Upper lobe of right lung (tissue), 1 donor: ENCODE measurements around the gene SLCO3A1. TPM values are rescaled to one million over a fixed set of nuclear protein-coding genes. Genes with fewer than 3 reads are reported as not detected.
A peak's percentile ranks its signal among the peaks of the same experiment; 100 is the strongest.

Experiments used
- ATAC-seq: fragments of 200-7000 bp; cut with Tn5 transposase; one replicate; pipeline ENCODE4 v1.9.1; 2020; ENCODE audit warnings: mild to moderate bottlenecking, moderate library complexity
- DNase-seq: peaks from one replicate; pipeline ENCODE4 v3.0.0-alpha.2; 2020
- H3K27ac ChIP-seq: fragments of 200-600 bp; one replicate; pipeline ENCODE4 v1.8.0; 2022
- H3K27me3 ChIP-seq: fragments of 200-600 bp; one replicate; pipeline ENCODE4 v1.8.0; 2022; ENCODE audit warnings: mild to moderate bottlenecking
- H3K36me3 ChIP-seq: fragments of 200-600 bp; one replicate; pipeline ENCODE4 v1.8.0; 2022
- H3K4me1 ChIP-seq: fragments of 200-600 bp; one replicate; pipeline ENCODE4 v1.8.0; 2022
- H3K4me3 ChIP-seq: fragments of 200-600 bp; one replicate; pipeline ENCODE4 v1.8.0; 2022; ENCODE audit warnings: mild to moderate bottlenecking
- H3K9me3 ChIP-seq: fragments of 200-600 bp; one replicate; pipeline ENCODE4 v1.8.0; 2022
- CTCF ChIP-seq: fragments of 200-600 bp; IDR thresholded peaks from one replicate; pipeline ENCODE4 v1.8.0; 2022; ENCODE audit warnings: antibody characterized with exemption
- intact Hi-C: fragments of 100-400 bp; cut with DNase I; formaldehyde crosslinking; loops from one replicate; pipeline ENCODE4 v1.11.0; 2022
- total RNA-seq: library from RNA; stranded (reverse); fragmentation: NEBNext Ultra II Directional; extraction: Animal tissue kit (Norgen Biotek cat#: 25700); gene quantifications from one replicate; pipeline ENCODE4 v1.2.1, GENCODE V29; 2021
- donor health status: DM: no; HTN: yes; CAD: no; lungs with severe emphysema.

Gene SLCO3A1
- total RNA-seq, 1 donor from 2014 or later, result 50.6 TPM

- H3K4me1 ChIP-seq, result peaks cover 20% of the 10 kb centered on the region
- no peaks in the 10 kb centered on the region for H3K27me3 ChIP-seq
- H3K27ac ChIP-seq, result no peak overlapping the region
- no peak overlapping the region for H3K4me3 ChIP-seq
- TF ChIP-seq CTCF, result no peak
- H3K9me3 ChIP-seq, result no peaks in the 10 kb centered on the region
- DNase-seq (no peak), ATAC-seq (peak; percentile 74)
- intact Hi-C loops, result no loop called here
- H3K36me3 ChIP-seq, result peaks cover 17% of the 10 kb centered on the region
Observed at GRCh38 chr15:91917686-91918360, 64.3 kb downstream of the SLCO3A1 start.

GRCh38 chr15:91919014-91919534 is 65.6 kb downstream of the SLCO3A1 start:
- Histone ChIP-seq H3K4me3 (no peak overlapping the region), H3K9me3 (no peaks in the 10 kb centered on the region), H3K27ac (no peak overlapping the region), H3K4me1 (peaks cover 25% of the 10 kb centered on the region), H3K36me3 (peaks cover 17% of the 10 kb centered on the region), H3K27me3 (no peaks in the 10 kb centered on the region)
- no peak for DNase-seq
- ATAC-seq, result no peak
- intact Hi-C loops, result no loop called here
- TF ChIP-seq CTCF, result no peak

- Histone ChIP-seq H3K36me3 (peaks cover 14% of the 10 kb centered on the region), H3K27ac (peak overlapping the region; percentile 34), H3K4me3 (no peak overlapping the region), H3K4me1 (peaks cover 34% of the 10 kb centered on the region), H3K27me3 (no peaks in the 10 kb centered on the region), H3K9me3 (no peaks in the 10 kb centered on the region)
- DNase-seq, result no peak
- intact Hi-C loops, result no loop called here
- TF ChIP-seq CTCF, result no peak
- ATAC-seq, result peak; percentile 50
Observed at GRCh38 chr15:91921188-91921842, 67.8 kb downstream of the SLCO3A1 start.

GRCh38 chr15:91921843-91922198 is 68.3 kb downstream of the SLCO3A1 start:
- TF ChIP-seq CTCF, result no peak
- Histone ChIP-seq H3K4me3 (no peak overlapping the region), H3K27me3 (no peaks in the 10 kb centered on the region), H3K27ac (peak overlapping the region; percentile 34), H3K36me3 (peaks cover 8% of the 10 kb centered on the region), H3K4me1 (peaks cover 37% of the 10 kb centered on the region), H3K9me3 (no peaks in the 10 kb centered on the region)
- DNase-seq (no peak), ATAC-seq (no peak)
- intact Hi-C loops, result no loop called here

GRCh38 chr15:91922646-91923547 is 69.4 kb downstream of the SLCO3A1 start:
- Histone ChIP-seq H3K27me3 (no peaks in the 10 kb centered on the region), H3K4me3 (no peak overlapping the region), H3K27ac (peak overlapping the region; percentile 34), H3K4me1 (peaks cover 48% of the 10 kb centered on the region), H3K36me3 (no peaks in the 10 kb centered on the region), H3K9me3 (no peaks in the 10 kb centered on the region)
- no peak for TF ChIP-seq CTCF
- ATAC-seq, result no peak
- intact Hi-C loops, result no loop called here
- no peak for DNase-seq
